T-helper 17 cell (primary cell): ENCODE data around the gene ARHGEF12. TPM values are rescaled to one million over a fixed set of nuclear protein-coding genes. Genes with fewer than 3 reads are reported as not detected.

Experiments used
- ATAC-seq: fragments of 150-1000 bp; cut with Tn5 transposase; 2 replicates; pipeline ENCODE4 v1.10.0; 2021; ENCODE audit warnings: mild to moderate bottlenecking, moderate library complexity
- DNase-seq, 3 donors: peaks; one replicate each; pipeline versions ENCODE4 v3.0.0 to v3.0.0-alpha.2; 2020 to 2021
- H3K9me3 ChIP-seq: one replicate; pipeline ENCODE4 v1.7.0; 2013; ENCODE audit warnings: low read length, mild to moderate bottlenecking; ENCODE audit not compliant: control insufficient read depth, poor library complexity, severe bottlenecking
- H3K27ac Mint-ChIP-seq: one replicate; pipeline ENCODE4 v1.8.0; 2022; ENCODE audit warnings: mild to moderate bottlenecking, moderate library complexity, mixed read lengths
- H3K27me3 Mint-ChIP-seq: one replicate; pipeline ENCODE4 v1.8.0; 2022; ENCODE audit warnings: mixed read lengths
- H3K36me3 Mint-ChIP-seq: one replicate; pipeline ENCODE4 v1.8.0; 2022; ENCODE audit warnings: low read depth, mixed read lengths
- H3K4me1 Mint-ChIP-seq: one replicate; pipeline ENCODE4 v1.8.0; 2022; ENCODE audit warnings: mild to moderate bottlenecking, mixed read lengths
- H3K4me3 Mint-ChIP-seq: one replicate; pipeline ENCODE4 v1.8.0; 2022; ENCODE audit warnings: mild to moderate bottlenecking, moderate library complexity, mixed read lengths
- total RNA-seq, 4 donors: library from RNA in 2 of 4; stranded (reverse) in 2 of 4; gene quantifications; one replicate each; pipeline ENCODE4 v1.2.3 and lab custom pipeline; 2022 to 2026

The ARHGEF12 gene
- total RNA-seq, 2 donors from 2014 or later: 12.9 to 31.3 TPM

DNA sequence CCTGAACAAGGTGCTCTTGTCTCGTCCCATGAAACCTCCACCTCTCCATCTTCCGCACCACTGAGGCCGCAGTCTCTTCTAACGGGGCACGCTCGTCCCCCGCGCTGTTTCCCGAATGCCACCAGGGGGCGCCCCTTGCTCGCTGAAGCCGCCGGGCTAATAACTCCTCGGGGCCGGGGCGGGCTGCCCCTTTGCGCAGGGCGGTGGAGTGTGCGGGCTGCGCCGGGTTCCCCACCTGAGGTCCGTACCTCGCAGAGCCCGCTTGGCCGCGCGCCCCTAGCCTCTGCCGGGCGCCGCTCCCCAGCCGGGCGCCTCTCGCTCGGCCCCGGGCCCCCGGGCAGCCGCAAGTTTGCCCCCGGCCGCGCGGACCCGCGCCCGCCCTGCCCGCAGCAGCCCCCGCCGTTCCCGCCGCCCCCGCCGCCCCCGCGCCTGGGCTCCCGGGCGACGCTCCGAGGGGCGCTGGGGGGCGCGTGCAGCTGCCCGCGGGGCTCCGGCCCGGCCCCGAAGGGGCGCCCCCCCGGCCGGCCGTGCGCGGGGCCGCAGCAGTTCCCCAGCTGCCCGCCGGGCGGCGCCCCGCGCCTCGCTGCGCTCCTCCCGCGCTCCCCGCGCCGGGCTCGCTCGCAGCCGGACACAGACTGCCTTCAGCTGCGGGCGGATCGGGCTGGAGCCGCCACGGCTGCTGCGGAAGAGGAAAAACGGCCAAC is 175.1 kb downstream of the ARHGEF12 start, which contains the start of gene GRIK4:
GRIK4 (plus strand) TSS at position 633 of the 704 bp plus-strand sequence. CDS start 148,571 bp downstream, outside the sequence.
- Mint-ChIP-seq H3K4me3 (peak within 1 kb of the TSS; percentile 74), H3K36me3 (peaks cover 8% of the 10 kb centered on the region), H3K27ac (no peak within 1 kb of the TSS), H3K4me1 (peaks cover 8% of the 10 kb centered on the region), H3K27me3 (peaks cover 85% of the 10 kb centered on the region)
- ATAC-seq: peak; percentile 88
- H3K9me3 ChIP-seq: no peaks in the 10 kb centered on the region
- peak; percentile 32 to 71 (median 53) for DNase-seq

DNA sequence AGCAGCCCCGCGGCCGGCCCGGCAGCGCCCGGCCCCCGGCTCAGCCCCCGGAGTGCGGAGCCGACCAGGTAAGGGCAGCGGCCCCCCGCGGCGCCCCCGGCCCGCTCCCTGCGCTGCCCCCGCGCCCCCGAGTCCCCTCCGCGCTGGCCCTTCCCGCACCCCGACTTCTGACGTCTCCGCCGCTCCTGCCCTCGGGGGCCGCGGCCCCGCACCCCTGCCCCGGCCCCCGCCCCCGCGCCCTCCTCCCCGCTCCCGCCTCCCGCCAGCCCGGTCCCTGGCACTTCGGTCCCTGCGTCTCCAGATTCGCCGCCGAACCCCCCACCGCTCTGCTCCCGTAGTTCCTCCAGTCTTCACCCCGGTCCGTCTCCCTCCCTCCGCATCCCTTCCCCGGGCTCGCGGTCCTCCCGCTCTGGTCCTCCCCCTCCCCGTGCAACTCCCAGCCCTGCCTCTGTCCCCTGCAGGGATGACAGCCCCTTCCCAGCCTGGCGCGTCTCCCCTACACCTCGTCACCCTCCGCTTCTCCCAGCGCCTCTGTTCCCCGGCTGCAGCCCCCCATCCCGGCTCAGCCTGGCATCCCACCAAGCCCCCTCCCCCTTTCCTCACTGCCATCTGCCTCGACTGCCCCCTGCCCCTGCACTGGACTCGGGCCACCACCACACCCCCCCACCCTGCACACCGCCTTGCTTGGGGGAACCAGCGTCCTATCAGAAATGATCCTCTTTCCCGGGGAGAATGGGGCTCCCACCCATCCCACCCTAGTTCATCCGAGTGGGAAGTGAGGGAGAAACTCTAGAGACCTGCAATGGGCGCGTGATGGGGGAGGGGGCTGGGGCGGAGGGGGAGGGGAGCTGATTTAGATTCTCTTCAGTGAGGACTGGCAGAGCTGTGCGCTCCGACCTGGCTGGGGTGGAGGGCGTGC is 175.9 kb downstream of the ARHGEF12 start:
- H3K36me3 Mint-ChIP-seq: peaks cover 8% of the 10 kb centered on the region
- H3K4me1 Mint-ChIP-seq: peaks cover 9% of the 10 kb centered on the region
- H3K4me3 Mint-ChIP-seq: peak overlapping the region; percentile 74
- H3K27ac Mint-ChIP-seq: no peak overlapping the region
- no peaks in the 10 kb centered on the region for H3K9me3 ChIP-seq
- DNase-seq (no peak), ATAC-seq (no peak)
- H3K27me3 Mint-ChIP-seq: peaks cover 84% of the 10 kb centered on the region

DNA sequence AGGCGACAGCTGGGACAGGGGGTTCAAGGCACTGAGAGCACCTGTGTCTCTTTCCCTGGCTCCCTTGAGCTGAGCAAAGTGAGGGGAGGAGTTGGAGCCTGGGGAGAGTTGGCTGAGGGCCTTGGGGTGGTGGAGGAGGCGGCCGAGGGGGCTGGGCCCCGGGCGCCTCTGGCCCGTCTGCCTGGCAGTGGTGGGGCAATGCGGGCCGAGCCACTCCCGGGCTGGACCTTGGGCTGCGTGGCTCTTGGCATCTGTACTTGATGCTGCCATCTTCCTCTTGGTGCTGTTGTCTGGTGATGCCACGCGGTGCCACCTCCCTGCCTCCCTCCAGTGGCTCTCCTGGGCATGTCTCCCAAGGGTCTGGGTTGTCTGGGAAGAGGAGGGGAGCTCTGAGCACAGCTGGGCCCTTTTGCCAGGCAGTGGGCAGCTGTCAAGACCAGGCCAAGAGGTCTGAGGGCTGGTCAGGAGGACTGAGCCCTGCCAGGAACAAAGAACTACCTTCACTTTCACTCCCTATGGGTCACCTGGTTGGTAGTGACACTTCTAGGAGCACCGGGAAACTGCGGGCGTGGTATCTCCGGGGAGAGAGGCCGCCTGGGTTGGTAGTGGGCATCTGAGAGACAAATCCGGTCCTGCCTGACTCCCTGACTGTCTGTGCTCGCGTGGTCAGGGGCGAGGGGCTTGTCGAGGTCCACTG is 176.7 kb downstream of the ARHGEF12 start:
- ATAC-seq: no peak
- H3K27ac Mint-ChIP-seq: no peak overlapping the region
- DNase-seq: no peak
- H3K27me3 Mint-ChIP-seq: peaks cover 84% of the 10 kb centered on the region
- peaks cover 8% of the 10 kb centered on the region for H3K36me3 Mint-ChIP-seq
- H3K4me3 Mint-ChIP-seq: peak overlapping the region; percentile 80
- no peaks in the 10 kb centered on the region for H3K9me3 ChIP-seq
- H3K4me1 Mint-ChIP-seq: peaks cover 9% of the 10 kb centered on the region

DNA sequence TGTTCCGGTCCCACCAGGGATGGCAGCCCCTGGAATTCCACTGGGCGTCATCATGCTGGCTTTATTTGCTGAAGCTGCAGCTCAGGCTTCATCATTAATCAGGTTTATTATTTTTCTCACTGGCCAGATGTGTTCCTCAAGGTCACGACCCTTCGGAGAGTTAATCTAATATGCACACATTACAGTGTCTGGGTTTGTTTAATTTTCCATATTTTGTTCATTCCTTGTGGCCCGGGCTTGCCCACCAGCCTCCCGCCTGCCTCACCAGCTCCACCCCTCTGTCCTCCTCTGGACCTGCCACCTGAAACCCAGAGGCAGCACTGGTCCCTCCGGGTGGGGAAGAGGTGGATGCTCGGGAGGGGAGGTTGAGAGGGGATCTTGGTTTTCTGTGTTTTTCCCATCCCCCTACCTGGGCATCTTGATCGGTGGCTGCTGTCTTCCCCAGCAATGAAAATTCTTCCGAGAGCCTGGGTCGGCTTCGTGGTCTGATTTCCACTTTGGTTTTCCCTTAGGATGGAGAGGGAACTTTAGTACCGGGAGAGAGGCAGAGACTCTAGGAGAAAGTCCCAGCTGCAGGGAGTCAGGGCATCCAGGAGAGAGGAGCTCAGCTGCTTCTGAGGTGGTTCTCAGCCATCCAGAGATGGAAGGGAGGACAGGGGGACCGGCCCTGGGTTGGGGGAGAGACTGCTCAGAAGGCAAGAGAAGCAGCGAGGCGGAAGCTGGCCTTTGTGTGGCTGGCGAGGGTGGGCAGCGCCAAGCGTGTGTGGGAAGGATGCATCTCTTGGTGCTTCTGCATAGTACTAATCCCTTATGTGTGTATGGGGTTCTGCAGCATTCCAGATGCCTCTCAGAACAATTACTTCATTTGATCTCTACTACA is 177.5 kb downstream of the ARHGEF12 start:
- H3K27me3 Mint-ChIP-seq: peaks cover 78% of the 10 kb centered on the region
- no peak overlapping the region for H3K27ac Mint-ChIP-seq
- no peak for ATAC-seq
- no peak for DNase-seq
- no peak overlapping the region for H3K4me3 Mint-ChIP-seq
- H3K9me3 ChIP-seq: no peaks in the 10 kb centered on the region
- H3K4me1 Mint-ChIP-seq: peaks cover 9% of the 10 kb centered on the region
- H3K36me3 Mint-ChIP-seq: peaks cover 6% of the 10 kb centered on the region

DNA sequence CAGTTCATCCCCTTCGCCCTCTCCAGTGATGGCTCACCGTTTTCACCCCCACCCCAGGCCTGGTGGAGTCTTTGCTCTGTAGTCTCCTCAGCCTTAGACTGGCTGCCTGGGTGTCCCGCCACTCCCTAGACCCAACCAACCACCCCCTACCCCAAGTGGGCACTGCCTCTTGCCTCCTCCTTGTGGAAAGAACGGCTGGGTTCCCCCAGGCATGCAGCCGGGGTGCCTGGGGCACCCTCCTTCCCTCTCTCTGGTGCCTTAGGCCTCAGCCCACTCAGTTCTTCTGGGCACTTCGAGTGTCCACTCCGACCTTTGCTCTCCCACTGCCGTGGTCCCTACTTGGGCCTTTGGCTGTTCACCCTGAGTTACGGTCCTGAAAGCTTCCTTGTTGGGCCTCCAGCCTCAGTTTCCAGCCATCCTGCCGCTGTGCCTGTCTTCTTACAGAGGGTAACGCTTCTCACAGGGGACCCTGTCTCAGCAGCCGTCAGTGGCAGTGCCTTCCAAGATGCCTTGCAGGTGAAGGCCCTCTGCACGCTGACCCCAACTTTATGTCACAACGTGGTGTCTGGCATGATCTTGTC is 178.4 kb downstream of the ARHGEF12 start:
- Mint-ChIP-seq H3K4me3 (peak overlapping the region; percentile 51), H3K27me3 (peaks cover 68% of the 10 kb centered on the region), H3K4me1 (peaks cover 9% of the 10 kb centered on the region), H3K36me3 (peaks cover 6% of the 10 kb centered on the region), H3K27ac (no peak overlapping the region)
- ATAC-seq (no peak), DNase-seq (no peak)
- H3K9me3 ChIP-seq: no peaks in the 10 kb centered on the region

DNA sequence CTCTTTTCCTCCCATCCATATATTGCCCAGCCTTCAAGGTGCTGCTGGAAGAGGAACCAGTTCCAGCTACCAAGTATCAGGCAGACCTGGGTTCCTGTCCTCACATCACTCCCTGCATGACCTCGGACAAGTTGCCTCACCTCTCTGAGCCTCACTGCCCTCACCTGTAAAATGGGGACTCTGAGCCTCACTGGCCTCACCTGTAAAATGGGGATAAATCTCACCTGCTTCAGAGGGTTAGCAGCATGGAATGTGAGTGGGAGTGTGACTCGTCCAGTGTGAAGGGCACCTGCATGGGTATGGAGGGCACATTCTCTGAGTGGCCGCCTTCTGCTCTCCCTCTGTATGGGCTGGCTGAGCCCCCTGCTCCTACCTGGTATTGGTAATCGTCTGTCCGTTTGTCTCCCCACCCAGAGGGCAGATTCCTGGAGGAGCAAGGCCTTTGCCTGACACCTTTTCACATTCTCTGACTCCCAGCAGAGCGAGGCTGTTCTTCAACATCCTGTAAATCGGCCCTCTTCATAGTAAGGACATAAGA is 179.0 kb downstream of the ARHGEF12 start:
- H3K36me3 Mint-ChIP-seq: peaks cover 6% of the 10 kb centered on the region
- H3K27me3 Mint-ChIP-seq: peaks cover 65% of the 10 kb centered on the region
- H3K9me3 ChIP-seq: no peaks in the 10 kb centered on the region
- DNase-seq (no peak), ATAC-seq (no peak)
- H3K27ac Mint-ChIP-seq: no peak overlapping the region
- H3K4me1 Mint-ChIP-seq: peaks cover 9% of the 10 kb centered on the region
- H3K4me3 Mint-ChIP-seq: no peak overlapping the region

DNA sequence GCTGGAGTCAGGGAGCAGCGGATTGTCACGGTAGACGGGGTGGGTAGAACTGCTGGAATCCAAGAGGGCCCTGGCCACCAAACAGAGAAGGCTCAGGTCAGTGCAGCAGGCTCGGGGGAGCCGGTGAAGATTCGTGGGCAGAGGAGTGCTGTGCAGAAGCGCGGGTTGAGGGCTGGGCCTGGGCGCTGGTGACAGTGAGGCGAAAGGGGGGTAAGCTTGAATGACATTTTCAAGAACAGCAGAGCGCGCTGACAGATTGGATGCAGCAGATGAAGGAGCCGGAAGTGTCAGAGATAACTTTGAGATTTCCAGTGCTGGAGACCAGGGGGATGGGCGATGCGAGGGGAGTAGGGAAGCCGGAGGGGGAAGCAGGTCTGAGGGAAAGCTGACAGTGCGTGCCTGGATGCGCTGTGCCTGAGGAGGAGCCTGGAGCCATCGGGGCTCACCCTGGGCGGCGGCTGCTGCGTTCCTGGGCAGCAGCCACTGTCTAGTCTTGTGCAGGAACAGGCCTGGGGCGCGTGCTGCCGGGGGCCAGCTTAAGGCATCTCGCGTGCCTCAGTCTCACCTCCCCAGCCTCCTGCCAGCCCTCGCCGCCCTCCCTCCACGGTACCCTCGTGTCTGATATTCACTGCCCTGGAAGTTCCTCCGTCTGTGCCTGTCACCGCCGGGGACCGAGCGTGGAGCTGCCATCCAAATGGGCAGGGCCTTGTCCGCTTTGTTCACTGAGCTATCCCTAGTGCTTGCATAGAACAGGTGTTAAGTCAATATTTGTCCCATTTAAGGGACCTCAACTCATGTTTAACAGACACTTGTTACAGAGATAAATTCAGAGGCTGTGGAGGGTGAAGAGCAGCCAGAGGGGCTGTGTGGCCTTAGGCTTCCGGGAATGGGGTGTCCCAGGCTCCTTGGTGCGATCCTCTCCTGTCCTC is 180.5 kb downstream of the ARHGEF12 start:
- H3K27me3 Mint-ChIP-seq: peaks cover 66% of the 10 kb centered on the region
- peaks cover 4% of the 10 kb centered on the region for H3K36me3 Mint-ChIP-seq
- ATAC-seq (no peak), DNase-seq (no peak)
- no peak overlapping the region for H3K4me3 Mint-ChIP-seq
- peaks cover 7% of the 10 kb centered on the region for H3K4me1 Mint-ChIP-seq
- no peak overlapping the region for H3K27ac Mint-ChIP-seq
- no peaks in the 10 kb centered on the region for H3K9me3 ChIP-seq

DNA sequence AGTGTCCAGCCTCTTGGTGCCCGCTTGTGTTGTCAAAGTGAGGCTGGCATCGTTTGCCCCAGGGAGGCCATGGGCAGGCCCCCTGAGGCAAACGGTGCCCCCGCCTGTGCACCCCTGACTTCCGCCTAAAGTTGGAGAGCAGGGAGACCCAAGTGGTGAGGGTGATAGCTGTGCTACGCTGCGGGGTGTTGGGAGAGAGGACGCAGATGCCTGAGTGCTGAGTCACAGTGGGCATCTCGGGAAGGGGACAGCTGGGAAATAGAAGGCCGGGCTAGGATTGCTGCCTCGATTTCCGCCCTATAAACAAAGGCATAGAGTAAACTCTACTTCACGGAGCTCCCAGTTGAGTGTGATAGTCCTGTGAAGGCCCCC is 181.2 kb downstream of the ARHGEF12 start:
- no peaks in the 10 kb centered on the region for H3K9me3 ChIP-seq
- DNase-seq: no peak
- Mint-ChIP-seq H3K4me3 (no peak overlapping the region), H3K4me1 (peaks cover 7% of the 10 kb centered on the region), H3K27me3 (peaks cover 72% of the 10 kb centered on the region), H3K27ac (no peak overlapping the region), H3K36me3 (peaks cover 4% of the 10 kb centered on the region)
- ATAC-seq: no peak

DNA sequence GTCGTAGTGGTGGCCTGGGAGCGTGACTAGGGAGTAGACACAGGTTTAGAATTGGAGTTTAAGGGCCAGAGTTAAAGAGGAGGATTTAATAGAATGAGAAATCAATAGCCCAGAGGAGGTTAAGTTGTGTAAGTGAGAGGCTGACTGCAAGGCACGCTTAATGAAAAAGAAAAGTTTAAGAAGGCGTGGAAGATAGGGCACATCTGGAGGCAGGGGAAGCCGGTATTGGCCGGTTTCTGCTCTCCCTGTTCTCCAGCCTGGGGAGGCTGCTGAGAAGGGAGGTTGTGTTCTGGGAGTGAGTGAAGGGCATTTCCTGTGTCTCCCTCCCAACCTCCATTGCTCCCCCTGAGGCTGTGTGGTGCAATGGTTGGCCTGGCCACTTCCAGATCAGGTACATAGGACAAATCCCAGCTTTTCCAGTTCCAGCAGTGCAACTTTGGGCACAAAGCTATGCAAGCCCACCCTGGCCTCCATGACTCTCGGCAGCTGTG is 181.6 kb downstream of the ARHGEF12 start:
- Mint-ChIP-seq H3K4me1 (peaks cover 7% of the 10 kb centered on the region), H3K27ac (no peak overlapping the region), H3K36me3 (peaks cover 4% of the 10 kb centered on the region), H3K27me3 (peaks cover 75% of the 10 kb centered on the region), H3K4me3 (no peak overlapping the region)
- ATAC-seq: no peak
- no peak for DNase-seq
- no peaks in the 10 kb centered on the region for H3K9me3 ChIP-seq

DNA sequence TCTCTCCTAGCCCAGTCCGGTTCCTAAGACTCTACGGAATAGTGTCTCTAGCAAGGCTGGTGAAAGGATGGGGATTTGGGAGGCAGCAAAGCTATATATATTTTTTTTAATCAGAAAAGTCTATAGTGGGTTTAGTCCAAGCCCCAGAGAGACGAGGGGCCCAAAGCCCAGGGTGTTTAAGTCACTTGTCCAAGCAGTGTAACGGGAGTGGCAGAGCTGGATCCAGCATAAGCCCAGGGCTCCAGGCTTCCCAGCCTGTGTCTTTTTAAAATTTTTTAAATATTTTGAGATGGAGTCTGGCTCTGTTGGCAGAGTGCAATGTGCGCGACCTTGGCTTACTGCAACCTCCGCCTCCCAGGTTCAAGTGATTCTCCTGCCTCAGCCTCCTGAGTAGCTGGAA is 182.1 kb downstream of the ARHGEF12 start:
- ATAC-seq (no peak), DNase-seq (no peak)
- peaks cover 7% of the 10 kb centered on the region for H3K4me1 Mint-ChIP-seq
- no peak overlapping the region for H3K27ac Mint-ChIP-seq
- no peak overlapping the region for H3K4me3 Mint-ChIP-seq
- no peaks in the 10 kb centered on the region for H3K9me3 ChIP-seq
- H3K27me3 Mint-ChIP-seq: peaks cover 72% of the 10 kb centered on the region
- H3K36me3 Mint-ChIP-seq: peaks cover 4% of the 10 kb centered on the region

DNA sequence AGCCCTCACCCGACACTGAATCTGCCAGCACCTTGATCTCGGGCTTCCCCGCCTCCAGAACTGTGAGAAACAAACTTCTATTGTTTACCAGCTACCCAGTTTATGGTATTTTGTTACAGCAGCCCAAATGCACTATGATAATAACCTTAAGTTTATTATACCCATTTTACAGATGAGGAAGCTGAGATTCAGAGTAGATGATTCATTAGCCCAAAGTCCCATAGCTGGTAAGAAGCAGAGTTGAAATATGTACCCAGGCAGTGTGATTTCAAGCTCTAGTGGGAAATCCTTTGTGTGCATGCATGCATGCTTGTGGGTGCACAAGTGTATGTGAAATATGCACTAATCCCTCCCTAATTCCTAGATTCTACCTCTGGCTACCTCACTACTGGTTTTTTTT is 183.3 kb downstream of the ARHGEF12 start:
- ATAC-seq: no peak
- H3K4me3 Mint-ChIP-seq: no peak overlapping the region

More for the DNA sequence above, 183.3 kb downstream of the ARHGEF12 start:
- Mint-ChIP-seq H3K27ac (no peak overlapping the region), H3K36me3 (peaks cover 4% of the 10 kb centered on the region), H3K4me1 (peaks cover 7% of the 10 kb centered on the region), H3K27me3 (peaks cover 68% of the 10 kb centered on the region)
- no peaks in the 10 kb centered on the region for H3K9me3 ChIP-seq
- no peak for DNase-seq
